GM12874 (cell line): ENCODE data around the gene SYNJ2.

Source experiments
- TF ChIP-seq, protein P1 (sequence below): IDR thresholded peaks from 2 replicates; pipeline ENCODE4 v1.5.1; 2011; ENCODE audit warnings: low read depth, mild to moderate bottlenecking, control low read depth, low read length, moderate library complexity; ENCODE audit not compliant: insufficient read depth

SYNJ2 gene

DNA sequence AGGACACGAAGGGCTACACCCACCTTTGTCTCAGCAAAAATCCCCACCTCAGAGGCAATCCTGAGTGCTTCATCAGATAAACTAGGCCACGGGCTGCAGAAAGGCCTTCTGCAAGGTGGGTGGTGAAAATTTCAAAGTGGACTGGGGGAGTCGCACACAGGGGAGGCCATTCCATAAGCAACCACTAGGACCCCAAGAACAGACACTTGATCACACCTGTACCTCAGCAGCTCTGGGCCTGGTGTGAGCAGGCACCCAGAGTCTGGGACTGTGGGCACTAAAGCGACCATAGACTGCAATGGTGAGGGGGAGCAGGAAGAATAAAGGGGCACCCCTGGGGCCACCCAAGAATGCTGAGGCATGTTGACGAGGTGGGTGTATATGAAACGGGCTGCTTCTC, 133.8 kb downstream of the SYNJ2 start:
- TF ChIP-seq, protein P1, sequence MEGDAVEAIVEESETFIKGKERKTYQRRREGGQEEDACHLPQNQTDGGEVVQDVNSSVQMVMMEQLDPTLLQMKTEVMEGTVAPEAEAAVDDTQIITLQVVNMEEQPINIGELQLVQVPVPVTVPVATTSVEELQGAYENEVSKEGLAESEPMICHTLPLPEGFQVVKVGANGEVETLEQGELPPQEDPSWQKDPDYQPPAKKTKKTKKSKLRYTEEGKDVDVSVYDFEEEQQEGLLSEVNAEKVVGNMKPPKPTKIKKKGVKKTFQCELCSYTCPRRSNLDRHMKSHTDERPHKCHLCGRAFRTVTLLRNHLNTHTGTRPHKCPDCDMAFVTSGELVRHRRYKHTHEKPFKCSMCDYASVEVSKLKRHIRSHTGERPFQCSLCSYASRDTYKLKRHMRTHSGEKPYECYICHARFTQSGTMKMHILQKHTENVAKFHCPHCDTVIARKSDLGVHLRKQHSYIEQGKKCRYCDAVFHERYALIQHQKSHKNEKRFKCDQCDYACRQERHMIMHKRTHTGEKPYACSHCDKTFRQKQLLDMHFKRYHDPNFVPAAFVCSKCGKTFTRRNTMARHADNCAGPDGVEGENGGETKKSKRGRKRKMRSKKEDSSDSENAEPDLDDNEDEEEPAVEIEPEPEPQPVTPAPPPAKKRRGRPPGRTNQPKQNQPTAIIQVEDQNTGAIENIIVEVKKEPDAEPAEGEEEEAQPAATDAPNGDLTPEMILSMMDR = no peak

DNA sequence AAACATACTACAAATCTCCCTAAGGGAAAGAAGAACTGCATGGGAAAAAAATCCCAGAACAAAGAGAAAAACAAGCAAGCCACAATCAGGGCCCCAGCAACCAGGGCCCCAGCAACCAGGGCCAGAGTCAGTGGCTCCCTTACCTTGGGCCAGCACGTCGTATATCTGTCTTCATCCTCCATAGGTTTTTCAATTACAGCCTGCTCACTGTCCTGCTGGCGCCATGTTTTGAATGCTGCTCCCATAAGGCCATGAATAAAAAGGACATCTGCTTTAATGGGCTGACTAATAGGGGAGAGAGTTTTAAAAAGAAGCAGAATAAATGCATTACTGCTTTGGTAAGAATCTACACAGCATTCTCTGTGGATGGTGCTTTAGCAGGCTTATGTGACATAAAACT, 137.2 kb downstream of the SYNJ2 start:
- TF ChIP-seq, protein P1 = no peak

DNA sequence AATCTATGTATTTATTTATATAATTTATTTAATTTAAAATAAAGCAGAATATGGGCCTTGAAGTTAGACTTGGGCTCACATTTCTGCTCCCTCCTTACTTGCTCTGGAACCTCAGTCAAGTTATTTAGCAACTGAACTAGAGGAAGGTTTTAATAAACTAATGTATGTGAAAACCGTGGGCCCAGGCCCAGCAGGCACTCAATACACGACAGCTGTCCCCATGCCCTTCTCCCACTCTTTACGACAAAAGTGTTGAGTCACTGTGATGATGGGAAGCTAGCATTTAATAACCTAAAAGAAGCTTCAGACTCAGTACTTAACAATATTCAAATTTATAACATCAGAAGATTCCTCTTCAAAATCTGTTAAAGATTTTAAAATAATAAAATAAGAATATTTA, 139.7 kb downstream of the SYNJ2 start:
- TF ChIP-seq, protein P1 = no peak

DNA sequence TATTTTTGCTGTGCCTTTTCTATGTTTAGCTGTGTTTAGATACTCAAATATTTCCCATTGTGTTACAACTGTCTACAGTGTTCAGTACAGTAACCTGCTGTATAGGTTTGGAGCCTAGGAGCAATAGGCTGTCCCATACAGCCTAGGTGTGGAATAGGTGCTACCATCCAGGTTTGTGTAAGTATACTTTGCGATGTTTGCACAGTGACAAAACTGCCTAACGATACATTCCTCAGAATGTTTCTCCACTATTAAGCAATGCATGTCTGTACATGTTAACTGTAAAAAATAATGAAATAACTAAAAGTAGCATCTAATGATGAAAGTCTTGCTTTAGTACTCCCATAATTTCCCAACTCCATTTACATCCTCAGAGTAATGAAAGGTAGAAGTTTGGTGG, 140.4 kb downstream of the SYNJ2 start:
- TF ChIP-seq, protein P1 = no peak

DNA sequence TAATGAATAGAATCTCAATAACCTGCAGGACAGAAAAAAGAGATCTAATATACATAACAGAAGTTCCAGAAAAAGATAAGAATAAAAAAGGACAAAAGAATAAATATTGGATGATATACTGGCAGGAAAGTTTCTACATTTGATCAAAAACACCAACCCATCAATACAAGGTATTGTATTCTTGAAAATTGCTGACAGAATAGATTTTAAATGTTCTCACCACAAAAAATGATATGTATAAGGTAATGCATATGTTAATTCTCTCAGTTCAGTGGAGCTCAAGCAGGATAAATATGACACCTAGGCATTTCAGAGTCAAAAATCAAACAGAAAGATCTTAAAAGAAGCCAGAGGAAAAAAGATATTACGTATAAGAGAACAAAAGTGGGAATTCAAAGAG, 142.6 kb downstream of the SYNJ2 start:
- TF ChIP-seq, protein P1 = no peak

DNA sequence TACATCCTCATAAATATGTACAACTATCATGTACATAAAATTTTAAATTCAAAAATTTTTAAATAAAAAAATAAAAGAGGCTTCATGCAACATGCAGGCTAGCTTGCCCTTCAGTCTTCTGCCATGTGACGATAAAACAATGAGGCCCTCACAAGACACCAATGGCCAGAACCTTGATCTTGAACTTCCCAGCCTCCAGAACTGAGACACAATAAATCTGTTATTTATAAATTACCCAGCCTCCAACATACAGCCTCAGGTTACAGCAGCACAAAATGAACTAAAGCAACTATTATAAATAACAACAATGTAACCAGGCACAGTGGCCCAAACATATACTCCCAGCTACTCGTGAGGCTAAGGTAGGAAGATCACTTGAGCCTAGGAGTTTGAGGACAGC, 143.6 kb downstream of the SYNJ2 start:
- TF ChIP-seq, protein P1 = no peak

DNA sequence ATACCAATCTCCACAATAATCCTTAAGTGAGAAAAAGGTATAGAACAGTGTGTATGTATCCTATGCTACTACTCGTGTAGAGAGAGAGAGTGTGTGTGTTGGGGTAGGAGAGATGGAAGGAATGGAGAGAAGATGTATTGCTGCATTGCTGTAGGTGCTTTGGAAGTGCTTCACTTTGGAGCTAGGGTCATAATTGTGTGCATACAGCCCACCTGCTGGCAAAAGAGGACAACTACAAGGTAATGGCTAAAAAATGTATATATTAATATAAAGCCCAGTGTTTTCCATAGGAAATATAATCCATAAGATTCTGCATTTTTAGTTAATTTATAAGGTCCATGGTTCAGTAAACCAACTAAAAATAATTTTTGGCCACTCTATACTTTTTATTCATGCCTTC, 150.3 kb downstream of the SYNJ2 start:
- TF ChIP-seq, protein P1 = peak; percentile 41

DNA sequence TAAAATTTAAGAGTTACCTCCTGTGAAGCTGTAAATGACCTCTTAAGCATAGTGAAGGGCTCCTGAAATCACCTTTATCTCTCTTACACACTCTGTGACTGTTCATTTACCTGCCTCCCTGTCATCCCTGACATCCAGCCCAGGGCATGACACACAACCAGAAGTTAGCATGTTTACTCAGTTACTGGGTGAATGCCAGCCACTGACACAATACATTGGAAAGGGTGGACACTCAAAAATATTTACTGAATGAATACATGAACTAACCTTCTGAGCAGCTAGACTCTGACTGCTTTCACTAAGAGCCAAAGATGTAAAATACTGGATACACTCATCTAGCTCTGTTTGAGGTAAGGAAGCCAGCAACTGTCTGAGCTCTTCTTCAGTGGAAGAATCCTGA, 161.1 kb downstream of the SYNJ2 start:
- TF ChIP-seq, protein P1 = no peak
